T47D (cell line): ENCODE results near the gene INO80B.

ENCODE experiments used
- DNase-seq, 2 experiments: peaks; one replicate each; pipeline versions ENCODE4 v3.0.0 to v3.0.0-alpha.2; 2011 to 2012; ENCODE audit warnings: low read depth in 1 of 2, low spot score in 1 of 2
- JUND ChIP-seq: IDR thresholded peaks from 2 replicates; pipeline ENCODE4 v1.6.1; 2012; ENCODE audit warnings: low read depth
- in situ Hi-C: cut with HindIII; loops from 2 replicates; pipeline ENCODE4 v1.10.0; 2016; ENCODE audit warnings: low sequenced_read_pairs, low pct_unique_long_range_greater_than_20kb

INO80B gene

DNA sequence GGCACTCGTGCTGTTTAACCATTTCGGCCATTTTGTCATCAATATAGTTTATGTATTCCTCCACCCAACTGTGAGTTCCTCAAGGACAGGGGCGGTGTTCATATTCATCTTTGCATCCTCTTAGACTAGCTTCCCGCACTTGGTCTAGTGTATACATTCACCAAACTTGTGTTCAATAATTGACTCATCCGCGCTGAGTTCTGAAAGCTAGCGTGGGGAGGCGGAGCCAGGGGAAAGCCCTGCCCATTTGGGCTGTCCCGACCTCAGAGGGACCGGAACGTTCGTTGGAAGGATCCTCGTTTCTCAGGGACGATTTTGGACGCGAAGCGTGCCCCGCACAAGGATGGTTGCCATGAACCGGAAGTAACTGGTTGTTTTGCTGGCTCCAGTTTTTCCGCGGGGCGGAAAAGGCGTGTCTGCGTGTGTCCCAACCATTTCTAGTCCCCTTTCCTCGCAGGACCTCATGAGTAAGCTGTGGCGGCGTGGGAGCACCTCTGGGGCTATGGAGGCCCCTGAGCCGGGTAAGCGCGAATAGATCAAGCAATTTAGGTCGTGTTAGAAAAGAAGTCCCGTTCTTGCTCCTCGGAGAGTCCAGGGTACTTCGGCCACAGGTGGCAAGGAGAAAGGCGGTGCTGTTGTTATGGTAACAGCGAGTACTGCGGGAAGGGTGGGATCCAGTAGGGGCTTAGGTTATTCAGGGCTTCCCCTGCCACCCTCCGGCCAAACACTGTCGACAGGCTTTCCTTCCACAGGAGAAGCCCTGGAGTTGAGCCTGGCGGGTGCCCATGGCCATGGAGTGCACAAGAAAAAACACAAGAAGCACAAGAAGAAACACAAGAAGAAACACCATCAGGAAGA lies at the start of gene INO80B:
INO80B (plus strand) TSS at position 434 of the 858 bp plus-strand sequence; CDS start at position 464, 30 bp downstream.
- in situ Hi-C loops: no loop called here
- TF ChIP-seq JUND: no peak
- DNase-seq: peak; percentile 59 to 97

DNA sequence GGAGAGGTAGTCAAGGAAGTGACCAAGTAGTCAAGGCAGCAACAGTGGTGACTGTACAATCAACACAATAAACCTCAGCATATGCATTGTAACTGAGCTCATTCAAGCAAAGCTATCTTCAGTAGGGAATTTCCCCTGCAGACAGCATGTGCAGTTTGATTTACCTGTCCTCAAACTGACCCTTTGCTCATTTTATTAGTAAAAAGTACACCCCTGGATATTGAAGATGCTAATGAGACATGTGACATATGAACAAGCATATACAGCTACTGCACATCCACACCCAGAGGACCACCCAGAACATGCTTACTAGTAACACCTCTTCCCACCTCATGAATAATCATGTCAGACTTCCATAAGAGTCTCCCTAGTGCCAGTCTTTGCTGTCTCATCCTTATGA lies 48.9 kb upstream of the INO80B start:
- DNase-seq: no peak
- TF ChIP-seq JUND: no peak
- in situ Hi-C loops: no loop called here

DNA sequence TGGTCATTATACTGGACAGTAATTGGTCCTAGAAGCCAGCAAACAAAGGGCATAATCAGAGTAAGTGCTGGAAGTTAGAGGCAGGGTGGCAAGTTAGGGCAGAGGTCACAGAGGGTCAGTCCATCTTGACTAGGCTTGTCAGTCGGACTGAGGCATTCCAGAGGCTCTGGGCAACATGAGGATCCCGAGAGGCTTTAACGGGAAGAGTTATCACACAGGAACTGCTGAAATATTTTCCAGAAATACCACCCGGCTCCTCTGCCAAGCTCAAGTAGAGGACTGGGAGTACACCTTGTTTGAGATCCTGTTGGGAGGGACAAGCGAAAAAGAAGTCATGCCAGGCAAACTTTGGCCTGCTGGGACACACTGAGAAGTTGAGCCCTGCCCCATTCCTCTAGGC lies 47.2 kb upstream of the INO80B start:
- in situ Hi-C loops: no loop called here
- no peak for DNase-seq
- no peak for TF ChIP-seq JUND

DNA sequence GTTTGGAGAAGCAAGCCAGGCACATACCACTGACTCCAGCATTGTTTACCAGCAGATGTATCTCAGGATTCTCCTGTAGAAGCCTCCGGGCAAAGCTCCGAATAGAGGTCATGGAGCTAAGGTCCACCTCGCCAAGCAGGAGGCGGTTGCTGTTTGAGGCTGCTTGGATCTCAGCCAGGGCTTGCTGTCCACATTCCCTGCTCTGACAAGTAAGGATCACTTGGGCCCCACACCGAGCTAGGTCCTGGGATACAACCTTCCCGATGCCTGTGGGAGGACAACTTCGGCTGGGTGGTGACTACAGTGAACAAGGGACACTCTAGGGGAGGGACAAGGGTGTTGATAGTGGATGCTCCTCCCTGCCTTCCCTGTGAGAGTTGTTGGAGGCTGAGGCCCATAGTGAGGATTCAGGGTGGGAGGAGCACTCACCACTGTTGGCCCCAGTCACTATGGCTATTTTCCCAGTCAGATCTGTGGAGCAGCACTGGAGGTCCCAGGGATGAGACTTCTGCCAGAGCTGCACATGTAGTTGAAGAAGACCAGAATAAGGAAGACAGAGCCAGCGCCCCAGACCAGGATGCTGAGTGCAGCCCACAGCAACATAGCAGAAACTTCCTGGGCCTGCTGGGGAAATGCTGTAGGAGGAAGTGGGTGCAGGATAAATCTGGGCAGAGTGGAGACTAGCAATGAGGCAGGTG lies 41.7 kb upstream of the INO80B start:
- DNase-seq: peak; percentile 56 to 64
- in situ Hi-C loops: no loop called here
- TF ChIP-seq JUND: no peak

DNA sequence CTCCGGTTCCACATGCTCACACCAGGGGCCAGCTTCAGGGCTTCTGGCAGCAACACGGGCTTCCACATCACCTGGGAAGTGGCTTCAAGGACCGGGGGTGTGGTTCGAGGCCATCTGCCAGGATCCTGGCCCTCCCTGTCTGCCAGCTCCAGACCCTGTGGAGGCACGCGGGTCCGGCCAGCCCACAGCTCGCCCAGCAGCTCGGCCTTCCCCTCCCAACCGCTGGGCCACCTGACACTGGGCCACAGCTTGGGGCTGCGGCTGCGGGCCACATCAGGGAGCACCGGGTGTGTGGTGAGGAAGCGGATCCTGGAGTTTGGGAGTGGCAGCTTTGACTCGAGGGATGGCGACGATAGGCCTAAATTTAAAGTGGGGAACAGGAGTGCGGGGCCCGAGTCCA lies 40.4 kb upstream of the INO80B start:
- in situ Hi-C loops: no loop called here

DNA sequence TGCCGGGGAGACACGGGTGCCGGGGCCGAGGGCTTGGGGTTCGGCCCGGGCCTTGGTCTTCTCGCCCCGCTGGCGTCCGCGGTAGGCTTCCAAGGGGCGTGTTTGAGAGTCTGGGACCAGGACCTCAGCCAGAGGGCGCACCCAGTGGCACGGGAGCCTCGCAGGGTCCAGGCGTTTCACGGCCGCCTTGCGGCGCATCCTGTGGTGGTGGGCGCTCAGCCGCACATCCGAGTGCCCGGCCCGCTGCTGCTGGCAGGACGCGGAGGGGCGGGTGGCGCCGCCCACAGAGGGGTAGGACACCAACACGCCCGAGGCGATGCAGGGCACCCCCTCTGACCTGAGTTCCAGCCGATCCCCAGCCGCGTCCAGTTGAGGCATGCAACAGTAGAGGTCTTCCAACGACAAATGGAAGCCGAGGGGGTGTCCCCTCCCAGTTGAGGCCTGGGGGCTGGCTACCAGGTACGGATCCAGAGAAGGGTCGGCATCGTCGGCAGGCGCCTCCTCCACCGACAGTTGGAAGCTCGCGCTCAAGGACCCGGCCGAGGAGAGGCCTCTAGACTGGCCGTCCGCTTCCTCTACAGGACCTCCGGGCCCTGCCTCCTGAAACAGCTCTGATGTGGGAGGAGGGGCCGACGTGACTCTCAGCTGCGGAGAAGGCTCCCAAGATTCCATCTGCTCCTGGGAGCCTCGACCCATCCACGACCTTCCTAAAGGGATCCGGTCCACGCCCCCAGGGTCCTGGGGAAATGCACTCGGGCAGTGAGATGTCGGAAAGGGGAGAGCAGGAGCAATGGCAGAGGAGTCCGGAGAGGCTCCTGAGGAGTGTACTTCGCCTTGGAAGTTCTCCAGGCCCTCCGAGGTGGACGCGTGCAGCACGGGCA lies 39.8 kb upstream of the INO80B start:
- in situ Hi-C loops: no loop called here
- no peak for TF ChIP-seq JUND
- no peak for DNase-seq

More for the DNA sequence above, 40.4 kb upstream of the INO80B start:
- no peak for TF ChIP-seq JUND
- no peak for DNase-seq

DNA sequence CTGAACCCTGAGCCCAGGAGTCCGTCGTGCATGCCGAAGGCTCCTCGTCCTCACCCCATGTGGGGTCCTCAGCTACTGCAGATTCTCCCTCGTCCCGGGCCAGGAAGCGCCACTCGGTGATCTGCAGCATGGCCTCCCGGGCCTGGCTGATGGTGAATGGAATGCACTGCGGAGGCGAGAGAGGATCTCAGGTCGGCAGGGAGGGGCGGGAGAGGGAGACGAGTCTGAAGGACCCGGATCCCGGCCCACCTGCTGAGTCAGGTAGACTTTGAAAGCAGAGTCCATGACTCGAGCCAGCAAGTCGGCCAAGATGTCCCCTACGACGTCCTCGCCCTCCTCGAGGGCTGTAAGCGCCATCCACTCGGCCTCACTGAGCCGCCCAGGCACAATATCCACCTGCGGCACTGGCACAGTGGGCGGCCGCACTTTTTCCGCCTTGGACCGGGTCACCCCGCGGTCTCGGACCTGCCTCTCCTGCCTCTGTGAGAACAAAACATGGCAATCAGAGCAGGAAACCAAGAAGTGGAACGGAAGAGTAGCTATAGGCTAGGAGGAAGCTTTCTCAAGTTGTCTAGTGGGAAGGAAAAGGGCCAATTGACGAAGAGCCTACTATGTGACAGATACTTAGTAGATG lies 39.0 kb upstream of the INO80B start:
- TF ChIP-seq JUND: no peak
- in situ Hi-C loops: no loop called here
- DNase-seq: no peak

DNA sequence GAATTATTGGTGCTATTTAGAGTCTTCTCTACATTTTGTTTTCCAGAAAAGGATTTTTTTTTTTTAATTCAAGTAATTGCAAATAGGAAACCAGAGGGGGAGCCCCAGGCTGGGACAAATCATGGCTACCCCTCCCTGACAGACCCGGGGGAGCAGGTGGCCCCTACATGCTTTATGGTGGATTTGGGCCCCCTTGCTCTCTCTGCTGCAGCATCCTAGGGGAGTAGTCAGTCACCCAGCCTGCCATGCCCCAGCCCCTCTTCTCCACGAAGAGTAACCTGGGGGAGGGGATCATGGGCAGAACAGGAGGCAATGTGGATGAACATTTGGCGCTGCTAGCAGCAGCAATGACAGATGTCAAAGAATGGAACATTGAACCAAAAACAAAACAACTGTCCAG lies 38.1 kb upstream of the INO80B start:
- in situ Hi-C loops: no loop called here
- no peak for TF ChIP-seq JUND
- DNase-seq: no peak

DNA sequence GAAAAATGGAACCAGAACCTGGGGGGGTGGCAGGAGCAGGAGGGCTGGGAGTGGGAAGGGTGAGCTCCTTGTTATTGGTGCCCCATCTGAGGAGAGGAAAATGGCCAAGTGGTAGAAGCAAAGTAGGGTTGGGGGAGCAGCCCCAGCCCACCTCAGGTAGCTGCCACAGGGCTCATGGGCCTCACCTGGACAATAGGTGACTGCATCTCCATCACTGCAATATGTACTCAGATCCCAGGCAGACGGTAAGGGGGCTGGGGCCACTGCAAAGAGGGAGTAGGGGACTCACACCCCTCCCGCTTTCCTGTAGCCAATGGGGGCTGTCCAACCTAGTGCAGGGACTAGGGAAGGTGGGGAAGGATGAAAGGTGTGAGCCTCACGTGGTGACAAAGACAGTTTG lies 37.7 kb upstream of the INO80B start:
- DNase-seq: no peak
- TF ChIP-seq JUND: no peak
- in situ Hi-C loops: no loop called here

DNA sequence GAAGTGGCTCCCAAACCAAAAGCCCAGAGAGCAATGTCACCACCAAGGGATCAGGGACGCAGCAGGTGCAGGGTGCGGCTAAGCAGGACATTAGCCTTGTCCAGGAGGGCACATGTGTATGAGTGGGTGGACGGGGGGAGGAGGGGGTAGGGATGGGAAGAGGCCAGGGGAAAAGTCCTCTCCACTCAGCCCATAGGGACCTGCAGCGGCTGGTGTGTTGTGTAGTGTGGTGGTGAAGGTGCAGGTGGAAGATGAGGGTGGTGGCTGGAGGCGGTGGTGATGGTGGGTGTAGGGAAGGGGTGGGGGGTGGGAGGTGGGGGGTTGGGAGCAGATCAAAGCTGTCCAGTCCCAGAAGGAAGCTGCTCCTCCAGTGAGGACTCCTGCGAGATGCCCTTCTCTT lies 37.1 kb upstream of the INO80B start:
- in situ Hi-C loops: no loop called here
- no peak for TF ChIP-seq JUND
- no peak for DNase-seq

DNA sequence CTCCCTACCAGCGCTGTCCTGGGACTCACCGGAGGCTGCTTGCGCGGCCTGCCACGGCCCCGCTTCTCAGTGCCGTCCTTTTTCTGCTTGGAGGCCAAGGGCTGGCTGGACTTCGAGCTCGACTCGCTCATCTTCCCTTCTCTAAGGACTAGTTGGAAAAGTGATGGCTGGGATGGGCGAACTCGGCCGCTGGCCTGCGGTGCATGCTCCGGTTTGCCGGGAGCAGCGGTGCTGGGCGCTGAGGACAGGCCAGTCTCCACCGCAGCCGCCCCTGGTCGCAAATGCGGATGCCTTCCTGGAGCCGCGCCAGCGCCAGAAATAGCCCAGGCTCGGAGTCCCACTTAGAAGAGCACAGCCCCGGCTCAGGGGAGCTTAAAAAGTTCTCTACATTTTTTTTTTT lies 36.6 kb upstream of the INO80B start:
- DNase-seq: no peak
- in situ Hi-C loops: no loop called here
- TF ChIP-seq JUND: no peak

DNA sequence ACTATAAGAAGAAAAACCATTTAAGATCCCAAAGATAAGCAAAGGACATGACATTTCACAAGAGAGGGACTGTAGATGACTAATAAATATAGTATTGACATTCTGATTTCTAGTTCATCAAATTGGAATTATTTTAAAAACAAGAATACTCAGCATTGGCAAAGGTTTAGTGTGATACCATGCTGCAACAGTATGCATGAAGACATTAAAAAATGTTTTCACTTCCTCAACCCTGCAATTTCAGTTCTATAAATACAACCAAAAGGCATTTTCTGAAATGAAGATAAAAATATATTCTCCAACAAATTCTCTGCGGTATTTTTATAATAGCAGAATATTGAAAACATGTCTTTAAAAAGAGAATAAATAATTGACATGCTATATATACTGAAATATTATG lies 35.5 kb upstream of the INO80B start:
- in situ Hi-C loops: no loop called here
- DNase-seq: no peak
- TF ChIP-seq JUND: no peak
